Osteocyte (in vitro differentiated cells): ENCODE measurements around the gene BANK1. TPM values are rescaled to one million over a fixed set of nuclear protein-coding genes. Genes with fewer than 3 reads are reported as not detected.

Experiments
- DNase-seq: peaks from one replicate; pipeline ENCODE4 v3.0.0; 2021; ENCODE audit warnings: mixed read lengths; ENCODE audit not compliant: unreplicated experiment; ENCODE audit errors: extremely low spot score
- H3K27ac Mint-ChIP-seq: one replicate; pipeline ENCODE4 v1.8.0; 2021; ENCODE audit warnings: mild to moderate bottlenecking, mixed read lengths; ENCODE audit not compliant: unreplicated experiment
- H3K27me3 Mint-ChIP-seq: one replicate; pipeline ENCODE4 v1.8.0; 2021; ENCODE audit warnings: mixed read lengths; ENCODE audit not compliant: unreplicated experiment
- H3K36me3 Mint-ChIP-seq: one replicate; pipeline ENCODE4 v1.8.0; 2021; ENCODE audit warnings: mixed read lengths; ENCODE audit not compliant: unreplicated experiment
- H3K4me1 Mint-ChIP-seq: one replicate; pipeline ENCODE4 v1.8.0; 2021; ENCODE audit warnings: mixed read lengths; ENCODE audit not compliant: unreplicated experiment
- H3K4me3 Mint-ChIP-seq: one replicate; pipeline ENCODE4 v1.8.0; 2021; ENCODE audit warnings: mild to moderate bottlenecking, moderate library complexity, mixed read lengths; ENCODE audit not compliant: unreplicated experiment
- H3K9me3 Mint-ChIP-seq: one replicate; pipeline ENCODE4 v1.8.0; 2021; ENCODE audit warnings: mixed read lengths; ENCODE audit not compliant: unreplicated experiment
- CTCF ChIP-seq: fragments of 200-600 bp; sonication (generic); IDR thresholded peaks from 2 replicates; pipeline ENCODE4 v1.5.0; 2021; ENCODE audit warnings: antibody characterized with exemption, mild to moderate bottlenecking, moderate library complexity
- total RNA-seq: library from RNA; stranded (reverse); gene quantifications from 2 replicates; pipeline ENCODE4 v1.2.1, GENCODE V29; 2021

The BANK1 gene
- total RNA-seq, 1 donor from 2014 or later = 1.0 TPM

GRCh38 chr4:101973361-101973760, 182.8 kb downstream of the BANK1 start:
- Mint-ChIP-seq H3K27me3 (no peaks in the 10 kb centered on the region), H3K27ac (no peak overlapping the region), H3K4me1 (peaks cover 25% of the 10 kb centered on the region), H3K36me3 (no peaks in the 10 kb centered on the region), H3K4me3 (no peak overlapping the region), H3K9me3 (no peaks in the 10 kb centered on the region)
- DNase-seq = no peak
- TF ChIP-seq CTCF = no peak

GRCh38 chr4:101977076-101977475, 186.5 kb downstream of the BANK1 start:
- Mint-ChIP-seq H3K9me3 (no peaks in the 10 kb centered on the region), H3K4me1 (peaks cover 18% of the 10 kb centered on the region), H3K27me3 (no peaks in the 10 kb centered on the region), H3K27ac (peak overlapping the region; percentile 17), H3K4me3 (no peak overlapping the region), H3K36me3 (no peaks in the 10 kb centered on the region)
- no peak for DNase-seq
- no peak for TF ChIP-seq CTCF

GRCh38 chr4:101981756-101982155, 191.2 kb downstream of the BANK1 start:
- H3K4me1 Mint-ChIP-seq = peaks cover 8% of the 10 kb centered on the region
- DNase-seq = no peak
- H3K4me3 Mint-ChIP-seq = no peak overlapping the region
- no peak for TF ChIP-seq CTCF
- no peaks in the 10 kb centered on the region for H3K27me3 Mint-ChIP-seq
- H3K27ac Mint-ChIP-seq = no peak overlapping the region
- no peaks in the 10 kb centered on the region for H3K36me3 Mint-ChIP-seq
- no peaks in the 10 kb centered on the region for H3K9me3 Mint-ChIP-seq

- no peaks in the 10 kb centered on the region for H3K4me1 Mint-ChIP-seq
- no peak for DNase-seq
- no peak overlapping the region for H3K27ac Mint-ChIP-seq
- TF ChIP-seq CTCF = no peak
- H3K27me3 Mint-ChIP-seq = no peaks in the 10 kb centered on the region
- no peak overlapping the region for H3K4me3 Mint-ChIP-seq
- H3K9me3 Mint-ChIP-seq = no peaks in the 10 kb centered on the region
- H3K36me3 Mint-ChIP-seq = no peaks in the 10 kb centered on the region
These were observed 193.3 kb downstream of the BANK1 start for GRCh38 chr4:101983835-101984234.

GRCh38 chr4:101987623-101988243, 197.2 kb downstream of the BANK1 start:
- Mint-ChIP-seq H3K27ac (no peak overlapping the region), H3K36me3 (no peaks in the 10 kb centered on the region), H3K4me3 (no peak overlapping the region), H3K27me3 (no peaks in the 10 kb centered on the region), H3K9me3 (no peaks in the 10 kb centered on the region), H3K4me1 (peaks cover 6% of the 10 kb centered on the region)
- DNase-seq = no peak
- TF ChIP-seq CTCF = no peak
